ENCODE results near the gene FBN2.
"Not testable (repeated sequence)": the region's sequence is repeated elsewhere in the genome, so short reads cannot be mapped to it uniquely, and the experiment has no call there.

The FBN2 gene

DNA sequence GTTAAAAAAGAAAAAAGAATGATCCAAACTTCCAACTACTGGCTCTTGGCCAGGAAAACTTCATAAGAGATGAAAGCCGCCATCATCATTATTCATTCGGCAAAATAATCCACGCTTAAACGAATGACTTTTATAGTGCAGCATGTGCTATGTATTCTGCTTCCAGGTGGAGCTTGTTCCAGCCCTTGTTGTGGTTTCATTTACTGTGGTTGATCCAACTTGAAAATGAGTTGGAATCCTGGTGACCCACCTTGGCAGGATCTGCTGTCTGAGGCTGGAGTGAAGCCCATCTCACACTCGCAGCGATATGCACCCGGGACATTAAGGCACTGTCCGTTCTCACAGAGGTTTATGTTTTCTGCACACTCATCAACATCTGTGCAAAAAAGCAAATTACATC lies 209.6 kb downstream of the FBN2 start:
- TF ChIP-seq CTCF (IDR thresholded peaks at IDR 0.05; ENCODE audit: low read depth, low read length) = no peak
- H3K4me3 ChIP-seq (replicated peaks in 1 of 2; ENCODE audit: low read depth in 2 of 2, low read length in 2 of 2) = no peak overlapping the region
- no peak for DNase-seq (ENCODE audit: low read depth in 2 of 2)

DNA sequence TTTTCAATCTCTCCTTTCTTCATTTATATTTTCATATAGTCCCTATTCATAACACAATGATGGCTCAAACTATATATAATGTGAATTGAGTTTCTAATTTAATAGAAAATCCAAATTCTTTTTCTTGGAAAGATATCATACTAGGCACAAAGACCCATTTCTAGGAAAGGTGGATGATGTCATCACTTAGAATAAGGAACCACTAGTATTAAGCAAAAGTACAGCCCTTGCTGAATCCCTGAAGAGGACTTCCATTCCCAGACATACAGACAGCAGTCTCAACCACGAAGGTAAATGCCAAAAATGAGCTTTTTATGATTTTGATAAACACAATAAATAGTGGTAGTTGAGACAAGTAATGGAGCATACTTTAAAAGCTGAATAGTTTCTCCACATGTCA lies 210.0 kb downstream of the FBN2 start:
- DNase-seq (ENCODE audit: low read depth in 2 of 2) = no peak
- H3K4me3 ChIP-seq (replicated peaks in 1 of 2; ENCODE audit: low read depth in 2 of 2, low read length in 2 of 2) = no peak overlapping the region
- no peak for TF ChIP-seq CTCF (IDR thresholded peaks at IDR 0.05; ENCODE audit: low read depth, low read length)

- not testable (repeated sequence) for DNase-seq (ENCODE audit: low read depth in 2 of 2); H3K4me3 ChIP-seq (replicated peaks in 1 of 2; ENCODE audit: low read depth in 2 of 2, low read length in 2 of 2)
These were observed 216.6 kb downstream of the FBN2 start for GRCh38 chr5:128321418-128321817.

DNA sequence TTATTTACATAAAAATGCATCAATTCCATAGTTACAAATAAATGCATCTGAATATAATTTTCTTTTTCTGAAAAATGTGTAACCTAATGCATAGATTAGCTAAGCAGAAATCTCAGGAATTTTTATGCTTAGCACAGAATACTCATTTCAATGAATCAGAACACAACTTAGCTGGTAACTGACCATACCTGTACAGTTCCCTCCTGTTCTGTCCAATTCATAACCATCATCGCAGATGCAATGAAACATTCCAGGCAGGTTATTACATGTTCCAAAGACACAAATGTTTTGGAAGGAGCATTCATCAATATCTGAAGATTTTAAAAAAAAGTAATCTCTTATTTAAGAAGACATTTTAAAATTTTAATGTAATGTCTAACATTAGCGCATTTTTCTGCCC lies 219.4 kb downstream of the FBN2 start:
- DNase-seq (ENCODE audit: low read depth in 2 of 2) = no peak
- no peak for TF ChIP-seq CTCF (IDR thresholded peaks at IDR 0.05; ENCODE audit: low read depth, low read length)
- no peak overlapping the region for H3K4me3 ChIP-seq (replicated peaks in 1 of 2; ENCODE audit: low read depth in 2 of 2, low read length in 2 of 2)

GRCh38 chr5:128317481-128317880 lies 220.6 kb downstream of the FBN2 start:
- no peak for TF ChIP-seq CTCF (IDR thresholded peaks at IDR 0.05; ENCODE audit: low read depth, low read length)
- no peak overlapping the region for H3K4me3 ChIP-seq (replicated peaks in 1 of 2; ENCODE audit: low read depth in 2 of 2, low read length in 2 of 2)
- DNase-seq (ENCODE audit: low read depth in 2 of 2) = no peak

GRCh38 chr5:128315671-128316070 lies 222.4 kb downstream of the FBN2 start:
- DNase-seq (ENCODE audit: low read depth in 2 of 2) = no peak
- TF ChIP-seq CTCF (IDR thresholded peaks at IDR 0.05; ENCODE audit: low read depth, low read length) = no peak
- no peak overlapping the region for H3K4me3 ChIP-seq (replicated peaks in 1 of 2; ENCODE audit: low read depth in 2 of 2, low read length in 2 of 2)

DNA sequence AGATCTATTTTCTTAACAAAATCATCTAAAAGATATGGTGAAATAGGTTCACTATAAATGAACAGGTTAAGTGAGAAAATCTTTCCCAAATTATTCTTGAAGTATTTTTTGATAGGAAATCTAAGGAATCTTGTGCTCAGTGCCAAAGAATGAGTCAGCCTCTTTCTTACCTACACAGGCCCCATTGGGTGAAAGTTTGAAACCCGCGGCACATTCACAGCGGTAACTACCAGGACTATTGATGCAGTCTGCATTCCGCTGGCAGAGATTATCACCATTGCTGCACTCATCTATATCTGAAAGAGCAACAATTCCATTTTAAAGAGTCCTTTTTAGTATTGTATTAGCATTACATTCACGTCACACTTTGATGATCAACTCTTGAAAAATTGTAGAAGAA lies 232.7 kb downstream of the FBN2 start:
- TF ChIP-seq CTCF (IDR thresholded peaks at IDR 0.05; ENCODE audit: low read depth, low read length) = no peak
- no peak for DNase-seq (ENCODE audit: low read depth in 2 of 2)
- H3K4me3 ChIP-seq (replicated peaks in 1 of 2; ENCODE audit: low read depth in 2 of 2, low read length in 2 of 2) = no peak overlapping the region
